ENCODE measurements around the gene BEND3.
"Not testable (repeated sequence)": the region's sequence is repeated elsewhere in the genome, so short reads cannot be mapped to it uniquely, and the experiment has no call there.

BEND3 gene

DNA sequence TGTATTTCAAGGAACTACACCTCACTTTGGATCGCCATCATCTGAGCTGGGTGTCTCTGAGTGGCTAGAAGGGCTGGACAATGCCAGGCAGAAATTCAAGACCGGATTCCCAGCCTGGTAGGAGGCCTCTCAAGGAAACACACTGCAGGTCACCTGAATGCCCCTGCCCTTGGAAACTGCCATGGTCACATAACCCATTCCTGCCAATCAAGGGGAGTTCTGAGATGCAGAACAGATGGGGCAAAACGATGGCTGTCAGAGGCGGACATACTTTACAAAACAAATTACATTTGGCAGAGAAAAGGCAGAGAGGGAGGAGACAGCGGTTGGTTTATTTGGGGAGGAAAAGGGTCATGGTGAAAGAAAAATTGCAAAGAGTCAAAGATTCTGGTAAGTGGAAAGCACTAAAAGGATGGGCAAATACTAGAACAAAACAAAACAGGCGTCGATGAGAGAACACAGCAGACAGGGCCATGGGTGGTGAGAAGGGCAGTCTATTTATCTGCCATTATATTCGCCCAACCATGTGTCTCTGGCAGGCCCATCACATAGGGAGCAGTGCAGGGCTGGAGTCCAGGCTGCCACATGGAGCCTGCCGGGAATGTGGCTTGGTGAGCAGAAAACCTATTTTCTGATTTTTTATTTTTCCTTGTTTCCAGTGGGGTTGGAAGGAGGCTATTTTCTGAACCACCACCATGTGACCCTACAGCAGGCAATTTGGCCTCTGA lies 13.5 kb downstream of the BEND3 start:
- H3K4me3 ChIP-seq (ENCODE audit: low read depth, low read length), result no peak overlapping the region
- no peak for DNase-seq (ENCODE audit: low read depth)
- no peak for TF ChIP-seq CTCF (conservative IDR thresholded peaks at IDR 0.05; ENCODE audit: low read depth, low read length)

DNA sequence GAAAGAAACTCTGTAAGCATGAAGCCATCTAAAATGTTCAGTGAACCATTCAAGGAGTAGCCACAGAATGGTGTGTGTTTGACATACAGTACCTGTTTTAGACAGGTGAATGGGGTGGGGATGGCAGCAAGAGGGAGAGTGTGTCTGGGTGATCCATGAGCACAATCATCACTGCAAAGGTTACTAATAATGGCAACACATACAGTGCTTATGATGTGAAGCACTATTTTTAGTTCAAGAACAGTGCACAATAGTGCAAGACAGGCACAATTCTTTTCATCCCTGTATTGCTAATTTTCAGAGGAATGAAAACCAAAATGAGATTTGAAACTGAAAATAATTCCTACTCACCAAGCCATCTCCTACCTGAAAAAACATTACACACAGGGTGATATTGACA lies 14.1 kb downstream of the BEND3 start:
- DNase-seq (ENCODE audit: low read depth), result no peak
- H3K4me3 ChIP-seq (ENCODE audit: low read depth, low read length), result no peak overlapping the region
- TF ChIP-seq CTCF (conservative IDR thresholded peaks at IDR 0.05; ENCODE audit: low read depth, low read length), result no peak

DNA sequence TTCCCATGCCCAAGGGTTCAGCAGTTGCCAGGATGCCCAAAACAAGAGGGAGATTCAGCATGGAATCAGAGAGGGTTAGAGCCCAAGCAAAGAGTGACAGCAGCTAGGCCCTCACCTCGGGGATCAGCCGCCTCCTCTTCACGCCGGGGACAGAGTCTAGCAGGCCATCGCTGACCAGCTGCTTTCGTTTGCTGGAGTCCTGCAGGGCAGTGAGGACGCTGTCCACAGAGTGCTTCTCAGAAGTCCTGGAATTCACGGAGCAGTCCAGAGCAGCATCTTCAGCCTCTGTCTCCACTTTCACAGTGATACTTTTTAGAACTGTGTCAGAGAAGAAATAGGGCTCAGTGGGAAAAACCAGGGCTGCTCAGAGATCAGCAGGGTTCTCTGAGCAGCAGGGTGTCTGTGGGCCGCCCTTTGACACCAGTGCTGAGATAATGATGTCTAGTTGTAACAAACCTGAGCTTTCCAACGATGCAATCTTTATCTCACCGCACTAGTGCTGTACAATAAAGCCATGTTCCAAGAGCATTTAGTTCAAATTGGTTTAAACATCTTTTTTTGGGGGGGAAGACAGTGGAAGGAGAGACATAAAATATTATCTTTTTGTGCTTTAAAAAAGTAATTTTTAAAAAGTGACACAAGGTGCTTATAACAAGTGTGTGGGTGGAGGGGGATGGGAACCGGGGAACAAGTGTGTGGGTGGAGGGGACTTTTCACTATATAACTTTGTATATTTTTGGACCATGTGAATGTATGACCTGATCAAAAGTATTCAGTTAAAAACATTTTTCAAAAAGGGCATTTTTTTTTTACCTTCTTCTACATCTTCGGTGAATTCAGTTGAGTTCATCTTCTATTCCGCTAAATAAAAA lies 16.6 kb downstream of the BEND3 start:
- TF ChIP-seq CTCF (conservative IDR thresholded peaks at IDR 0.05; ENCODE audit: low read depth, low read length), result no peak
- H3K4me3 ChIP-seq (ENCODE audit: low read depth, low read length), result no peak overlapping the region
- DNase-seq (ENCODE audit: low read depth), result peak; percentile 32

DNA sequence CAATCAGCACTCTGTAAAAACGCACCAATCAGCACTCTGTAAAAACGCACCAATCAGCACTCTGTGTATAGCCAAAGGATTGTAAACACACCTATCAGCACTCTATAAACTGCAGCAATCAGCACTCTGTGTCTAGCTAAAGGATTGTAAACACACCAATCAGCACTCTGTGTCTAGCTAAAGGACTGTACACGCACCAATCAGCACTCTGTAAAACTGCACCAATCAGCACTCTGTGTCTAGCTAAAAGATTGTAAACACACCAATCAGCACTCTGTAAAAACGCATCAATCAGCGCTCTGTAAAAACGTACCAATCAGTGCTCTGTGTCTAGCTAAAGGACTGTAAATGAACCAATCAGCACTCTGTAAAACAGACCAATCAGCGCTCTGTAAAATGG lies 30.9 kb downstream of the BEND3 start:
- DNase-seq (ENCODE audit: low read depth); H3K4me3 ChIP-seq (ENCODE audit: low read depth, low read length): not testable (repeated sequence)

GRCh38 chr6:107083921-107084320 lies 31.4 kb downstream of the BEND3 start:
- no peak overlapping the region for H3K4me3 ChIP-seq (ENCODE audit: low read depth, low read length)
- TF ChIP-seq CTCF (conservative IDR thresholded peaks at IDR 0.05; ENCODE audit: low read depth, low read length), result no peak
- DNase-seq (ENCODE audit: low read depth), result no peak

DNA sequence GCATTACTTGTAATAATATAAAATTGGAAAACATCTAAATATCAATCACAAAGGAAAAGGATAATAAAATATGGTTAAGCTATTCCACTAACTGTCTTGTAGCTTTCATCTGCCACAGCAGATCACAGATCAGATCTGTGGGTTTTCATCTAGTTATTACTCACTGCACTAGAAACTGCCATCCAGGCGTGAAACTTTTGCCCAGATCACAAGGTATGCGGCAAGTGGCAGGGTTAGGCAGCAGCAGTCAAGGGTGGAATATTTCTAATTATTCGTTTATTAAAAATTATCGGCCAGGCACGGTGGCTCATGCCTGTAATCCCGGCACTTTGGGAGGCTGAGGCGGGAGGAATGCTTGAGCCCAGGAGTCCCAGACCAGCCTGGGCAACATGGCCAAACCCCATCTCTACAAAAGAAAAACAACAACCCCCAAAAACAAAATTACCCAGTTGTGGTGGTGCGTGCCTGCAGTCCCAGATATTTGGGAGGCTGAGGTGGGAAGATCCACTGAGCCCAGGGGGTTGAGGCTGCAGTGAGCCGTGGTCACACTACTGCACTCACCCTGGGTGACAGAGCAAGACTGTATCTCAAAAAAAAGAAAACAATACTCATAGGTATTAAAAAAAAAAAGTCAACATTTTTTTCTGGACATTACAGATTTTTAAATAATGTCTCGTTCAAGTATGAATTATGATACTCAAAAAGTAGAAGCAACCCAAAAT lies 32.1 kb downstream of the BEND3 start:
- no peak for DNase-seq (ENCODE audit: low read depth)
- H3K4me3 ChIP-seq (ENCODE audit: low read depth, low read length), result no peak overlapping the region
- TF ChIP-seq CTCF (conservative IDR thresholded peaks at IDR 0.05; ENCODE audit: low read depth, low read length), result no peak

DNA sequence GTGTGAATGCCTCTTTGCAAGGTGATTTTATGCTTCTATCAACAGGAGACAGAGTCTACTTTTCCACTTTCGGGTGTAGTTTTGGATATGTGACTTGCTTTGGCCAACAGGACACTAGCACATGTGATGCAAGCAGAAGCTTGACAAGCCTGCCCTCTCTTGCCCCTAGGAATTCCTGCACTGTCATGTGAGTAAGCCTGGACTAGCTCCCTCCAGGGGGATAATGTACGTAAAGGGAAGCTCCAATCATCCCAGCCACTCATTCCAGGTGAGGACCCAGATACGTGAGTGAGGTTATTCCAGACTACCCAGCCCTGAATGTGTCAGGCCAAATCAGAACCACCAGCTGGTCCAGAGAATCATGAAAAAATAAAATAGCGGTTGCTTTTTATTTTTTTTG lies 33.3 kb downstream of the BEND3 start:
- H3K4me3 ChIP-seq (ENCODE audit: low read depth, low read length), result no peak overlapping the region
- DNase-seq (ENCODE audit: low read depth), result peak; percentile 54
- no peak for TF ChIP-seq CTCF (conservative IDR thresholded peaks at IDR 0.05; ENCODE audit: low read depth, low read length)

Data from choroid plexus epithelial cell (primary cell).